ENCODE data around the gene PARVB.
"Not testable (repeated sequence)": the region's sequence is repeated elsewhere in the genome, so short reads cannot be mapped to it uniquely, and the experiment has no call there.

Gene PARVB

GRCh38 chr22:44090571-44090905 lies 66.4 kb downstream of the PARVB start:
- no peak for DNase-seq

- DNase-seq, result peak; percentile 53
Observed at GRCh38 chr22:44091021-44091721, 67.1 kb downstream of the PARVB start.

- DNase-seq, result no peak
Observed at GRCh38 chr22:44091751-44092150, 67.6 kb downstream of the PARVB start.

GRCh38 chr22:44092636-44093220 lies 68.6 kb downstream of the PARVB start:
- no peak for DNase-seq

- DNase-seq, result no peak
Observed at GRCh38 chr22:44093791-44094190, 69.7 kb downstream of the PARVB start.

- DNase-seq, result no peak
Observed at GRCh38 chr22:44094751-44095302, 70.7 kb downstream of the PARVB start.

- DNase-seq, result no peak
Observed at GRCh38 chr22:44096736-44097135, 72.6 kb downstream of the PARVB start.

GRCh38 chr22:44097263-44098020 lies 73.3 kb downstream of the PARVB start:
- DNase-seq, result no peak

- no peak for DNase-seq
Observed at GRCh38 chr22:44098021-44098739, 74.1 kb downstream of the PARVB start.

- no peak for DNase-seq
Observed at GRCh38 chr22:44098966-44099530, 74.9 kb downstream of the PARVB start.

GRCh38 chr22:44099696-44100095 lies 75.6 kb downstream of the PARVB start:
- no peak for DNase-seq

GRCh38 chr22:44100411-44100810 lies 76.3 kb downstream of the PARVB start:
- DNase-seq, result no peak

- DNase-seq, result no peak
Observed at GRCh38 chr22:44102121-44102520, 78.0 kb downstream of the PARVB start.

GRCh38 chr22:44102856-44103255 lies 78.8 kb downstream of the PARVB start:
- no peak for DNase-seq

GRCh38 chr22:44103735-44104480 lies 79.8 kb downstream of the PARVB start:
- no peak for DNase-seq

- no peak for DNase-seq
Observed at GRCh38 chr22:44107340-44107739, 83.2 kb downstream of the PARVB start.

GRCh38 chr22:44108076-44108475 lies 84.0 kb downstream of the PARVB start:
- DNase-seq, result no peak

GRCh38 chr22:44108806-44109385 lies 84.8 kb downstream of the PARVB start:
- DNase-seq, result no peak

- DNase-seq, result no peak
Observed at GRCh38 chr22:44109416-44109815, 85.3 kb downstream of the PARVB start.

- not testable (repeated sequence) for DNase-seq
Observed at GRCh38 chr22:44110656-44111055, 86.6 kb downstream of the PARVB start.

GRCh38 chr22:44111562-44112155 lies 87.6 kb downstream of the PARVB start:
- DNase-seq, result no peak
